NCI-H748 (cell line): ENCODE measurements around the gene FBXO2.
"Not testable (repeated sequence)": the region's sequence is repeated elsewhere in the genome, so short reads cannot be mapped to it uniquely, and the experiment has no call there.

ENCODE experiments used
- DNase-seq: peaks from one replicate; lab custom pipeline; 2025; ENCODE audit not compliant: unreplicated experiment; lab: John Stamatoyannopoulos, UW

Gene FBXO2

DNA sequence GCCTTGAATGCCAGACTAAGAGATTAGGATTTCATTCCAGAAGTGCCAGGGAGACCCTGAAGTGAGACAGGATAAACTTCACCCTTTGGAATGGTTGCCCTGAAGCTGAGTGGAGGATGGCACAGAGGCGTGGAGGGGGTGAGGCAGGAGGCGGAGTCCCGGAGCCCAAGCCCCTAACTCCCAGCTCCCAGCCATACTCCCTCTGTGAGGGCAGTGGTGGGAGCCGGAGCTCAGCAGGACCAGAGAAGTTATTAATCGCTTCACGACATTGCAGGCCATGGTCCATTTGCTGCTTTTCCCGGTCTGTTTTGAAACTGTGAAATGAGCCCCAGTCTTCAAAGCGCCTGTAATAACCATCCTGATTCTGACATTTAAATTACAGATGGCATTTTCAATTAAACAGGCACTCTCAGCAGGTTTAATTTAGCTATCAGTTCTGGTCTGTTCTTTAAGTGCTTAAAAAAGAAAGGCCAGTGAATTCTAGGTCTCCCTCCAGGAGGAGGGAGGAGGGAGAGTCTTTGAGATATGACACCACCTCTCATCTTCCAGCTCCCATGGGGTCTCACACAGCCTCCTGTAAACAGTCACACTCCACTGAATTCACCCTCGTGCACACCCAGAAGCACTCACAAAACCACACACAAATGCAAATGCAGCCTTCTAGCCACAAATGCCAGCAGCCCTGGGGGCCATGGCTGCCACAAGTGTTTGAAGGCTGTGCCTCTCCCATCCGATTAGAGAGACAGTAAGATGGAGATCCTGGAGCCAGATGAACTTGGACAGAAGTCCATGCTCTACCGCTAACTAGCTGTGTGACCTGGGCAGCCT, 19.6 kb downstream of the FBXO2 start:
- DNase-seq: no peak

DNA sequence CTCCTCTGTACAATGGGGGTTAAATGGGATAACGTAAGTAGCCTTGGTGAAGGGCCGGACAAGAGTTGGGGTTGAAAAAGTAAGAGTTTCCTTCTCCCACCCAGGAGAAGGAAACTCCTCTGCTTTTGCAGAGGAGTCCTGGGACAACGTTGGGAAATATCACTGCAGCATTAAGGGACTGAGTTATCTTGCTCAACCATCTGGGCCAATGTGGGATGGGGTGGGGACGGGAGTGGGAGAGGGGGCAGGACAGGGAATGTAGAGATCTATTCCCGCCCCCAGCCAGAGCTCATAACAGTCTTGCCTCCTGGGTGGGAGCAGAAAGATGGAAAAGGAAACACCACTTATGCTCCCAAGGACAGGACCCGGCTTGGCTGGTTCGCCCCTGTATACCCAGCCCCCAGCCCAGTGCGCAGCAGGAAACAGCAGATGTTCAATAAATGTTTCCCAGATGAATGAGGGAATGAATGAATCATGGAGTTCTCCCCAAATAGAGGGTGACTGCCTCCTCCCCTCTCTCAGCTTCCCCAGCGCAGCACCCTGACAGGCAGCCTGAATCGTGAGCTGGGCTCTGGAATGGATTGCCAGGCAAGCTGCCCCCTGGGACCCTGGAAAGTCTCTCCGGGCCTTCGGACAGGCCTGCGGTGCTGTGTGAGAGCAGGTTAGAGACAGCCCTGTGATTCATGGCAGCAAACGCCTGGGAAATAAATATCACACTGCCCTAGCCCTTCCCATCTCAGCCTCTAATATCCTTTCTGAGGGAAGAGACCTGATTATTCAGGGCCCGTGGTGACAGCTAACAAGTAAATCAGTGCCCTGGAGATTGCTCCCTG, 24.8 kb downstream of the FBXO2 start:
- DNase-seq: no peak

- no peak for DNase-seq
These were observed 25.5 kb downstream of the FBXO2 start for GRCh38 chr1:11628767-11629166.

DNA sequence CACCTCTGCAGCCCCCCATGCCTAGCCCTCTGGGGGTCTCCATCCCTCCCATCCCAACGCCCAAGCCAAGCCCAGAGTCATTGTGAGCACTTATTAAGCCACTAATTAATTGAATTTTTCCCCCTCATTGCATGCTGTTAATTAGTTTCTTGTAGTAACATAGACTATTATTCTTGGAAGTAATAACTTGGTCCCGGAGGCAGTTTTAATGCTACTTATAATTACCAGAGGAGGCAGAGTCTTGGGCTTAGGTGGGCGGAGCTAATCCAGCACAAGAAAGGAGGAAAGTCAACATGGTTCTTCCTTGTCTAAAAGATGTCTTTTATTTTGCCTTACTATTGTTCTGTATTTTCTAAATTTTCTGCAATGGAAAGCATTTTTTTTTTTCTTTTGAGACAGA, 27.7 kb downstream of the FBXO2 start:
- DNase-seq: no peak

DNA sequence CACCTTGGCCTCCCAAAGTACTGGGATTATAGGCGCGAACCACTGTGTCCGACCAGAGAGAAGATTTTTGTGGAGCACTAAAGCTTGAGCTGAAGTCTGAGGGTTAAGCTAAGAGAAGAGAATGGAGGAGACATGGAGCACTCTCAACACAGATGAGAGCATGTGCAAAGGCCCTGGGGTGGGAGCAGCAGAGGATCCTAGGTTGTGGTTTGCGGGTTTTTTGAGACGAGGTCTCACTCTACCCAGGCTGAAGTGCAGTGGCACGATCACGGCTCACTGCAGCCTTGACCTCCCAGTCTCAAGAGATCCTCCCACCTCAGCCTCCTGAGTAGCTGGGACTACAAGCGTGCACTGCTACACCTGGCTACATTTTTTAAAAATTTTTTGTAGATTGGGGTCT, 30.5 kb downstream of the FBXO2 start:
- no peak for DNase-seq

DNA sequence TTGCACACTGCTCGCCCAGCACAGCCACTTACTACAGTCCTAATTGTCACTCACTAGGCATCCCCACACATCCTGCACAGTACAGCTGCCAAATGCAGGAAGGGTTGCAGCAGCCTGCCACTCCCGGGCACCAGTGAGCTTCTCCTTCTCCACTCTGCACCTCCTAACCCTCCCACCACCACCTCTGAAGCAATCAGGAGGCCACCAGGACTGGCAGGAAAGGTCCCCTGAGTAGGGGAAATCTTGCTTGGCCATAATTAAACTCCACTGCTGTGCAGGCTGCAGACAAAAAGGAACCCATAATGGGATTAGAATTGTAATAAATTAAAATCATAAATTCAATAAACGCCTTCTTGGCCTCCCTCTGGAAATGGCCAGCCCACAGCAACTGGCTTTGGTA, 31.8 kb downstream of the FBXO2 start:
- DNase-seq: no peak

DNA sequence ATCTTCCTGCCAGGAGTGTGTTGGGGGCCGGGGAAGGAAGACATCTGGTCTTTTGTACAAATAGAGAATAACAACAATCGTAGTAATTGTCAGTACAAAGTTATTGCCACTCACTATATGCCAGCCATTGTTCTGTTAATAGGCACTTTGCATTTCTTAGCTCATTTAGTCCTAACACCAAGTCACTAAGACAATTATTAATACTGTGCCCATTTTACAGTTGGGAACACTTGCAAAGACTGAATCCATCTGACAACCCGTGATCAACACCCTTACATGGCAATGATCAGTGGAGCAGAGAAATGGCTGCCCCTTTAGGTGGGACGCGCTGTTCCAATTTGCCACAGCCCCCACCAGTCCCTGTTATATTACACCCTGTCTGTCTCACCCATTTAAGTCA, 33.3 kb downstream of the FBXO2 start:
- no peak for DNase-seq

- DNase-seq: no peak
These were observed 33.8 kb downstream of the FBXO2 start for GRCh38 chr1:11620405-11620804.

DNA sequence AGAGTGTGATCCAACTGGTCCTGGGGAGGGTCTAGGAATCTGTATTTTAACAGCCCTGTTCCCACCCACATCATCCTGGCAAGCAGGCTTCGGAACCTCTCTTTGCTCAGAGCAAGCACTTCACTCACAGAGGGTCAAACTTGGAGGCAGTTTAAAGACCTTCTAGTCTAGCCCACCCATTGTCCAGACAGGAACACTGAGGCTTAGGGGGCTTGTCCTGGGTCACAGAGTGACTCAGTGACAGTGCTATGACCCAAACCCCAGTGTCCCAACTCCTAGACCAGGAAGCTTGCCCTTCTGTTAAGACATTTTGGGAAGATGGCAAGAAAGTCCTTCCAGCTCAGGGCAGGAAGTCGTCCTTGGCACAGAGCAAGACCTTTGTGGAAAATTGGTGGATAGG, 36.5 kb downstream of the FBXO2 start:
- DNase-seq: no peak

DNA sequence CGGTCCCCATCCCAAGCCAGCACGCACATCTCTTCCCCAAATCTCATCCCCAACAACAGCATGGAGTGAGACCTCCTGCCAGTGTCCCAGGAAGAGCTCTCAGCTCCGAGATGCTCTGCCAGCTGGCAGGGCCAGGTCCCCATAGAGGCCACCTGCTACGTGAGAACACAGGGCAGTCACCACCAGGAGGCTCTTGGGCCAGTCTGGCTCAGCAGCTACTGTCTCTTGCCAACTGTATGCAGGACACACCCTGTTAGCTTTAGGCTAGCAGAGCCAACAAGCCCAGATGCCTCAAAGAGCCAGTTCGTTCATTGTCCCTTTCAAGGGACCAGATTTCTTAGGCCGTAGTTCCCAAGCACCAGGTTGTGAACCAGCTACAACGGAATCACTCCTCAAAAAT, 36.9 kb downstream of the FBXO2 start:
- DNase-seq: no peak

DNA sequence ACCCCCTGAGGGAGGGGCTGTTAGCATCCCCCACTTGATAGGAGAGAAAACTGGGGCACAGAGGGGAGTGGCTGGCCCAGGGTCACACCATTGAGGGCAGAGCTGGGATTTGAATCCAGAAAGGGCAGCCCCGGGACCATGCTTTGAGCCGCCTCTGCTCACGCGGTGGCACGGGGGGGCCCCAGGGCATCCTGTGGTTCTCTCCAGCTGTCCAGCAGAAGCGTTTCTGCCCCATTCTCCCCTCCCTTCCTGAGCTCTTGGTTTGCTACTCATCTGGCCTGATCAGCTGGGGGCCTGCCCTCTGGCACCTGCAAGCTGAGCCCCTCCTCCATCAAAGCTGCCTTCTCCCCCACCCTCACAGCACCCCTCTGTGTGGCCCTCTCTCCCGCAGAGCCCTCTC, 37.5 kb downstream of the FBXO2 start:
- DNase-seq: no peak

DNA sequence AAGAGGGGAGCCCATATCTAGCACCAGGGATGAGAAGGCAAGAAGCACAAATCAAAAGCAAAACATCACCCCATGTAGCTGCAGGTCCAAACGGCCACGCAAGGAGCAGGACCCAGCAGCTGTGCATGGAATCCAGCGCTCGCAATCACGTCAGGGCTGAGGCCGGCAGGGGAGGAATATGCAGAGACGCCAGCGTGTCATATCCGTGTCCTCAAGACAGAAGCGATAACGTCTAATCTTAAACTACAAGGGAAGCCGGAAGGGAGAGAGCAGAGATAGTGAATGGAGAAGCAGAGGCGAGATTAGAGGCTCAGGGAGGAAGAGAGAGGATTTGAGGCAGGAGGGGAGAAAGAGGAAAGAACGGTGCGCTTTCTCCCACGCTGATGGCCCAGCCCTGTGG, 39.1 kb downstream of the FBXO2 start:
- DNase-seq: no peak

GRCh38 chr1:11613347-11613746, 40.9 kb downstream of the FBXO2 start:
- no peak for DNase-seq

- no peak for DNase-seq
These were observed 42.4 kb downstream of the FBXO2 start for GRCh38 chr1:11611638-11612327.

DNA sequence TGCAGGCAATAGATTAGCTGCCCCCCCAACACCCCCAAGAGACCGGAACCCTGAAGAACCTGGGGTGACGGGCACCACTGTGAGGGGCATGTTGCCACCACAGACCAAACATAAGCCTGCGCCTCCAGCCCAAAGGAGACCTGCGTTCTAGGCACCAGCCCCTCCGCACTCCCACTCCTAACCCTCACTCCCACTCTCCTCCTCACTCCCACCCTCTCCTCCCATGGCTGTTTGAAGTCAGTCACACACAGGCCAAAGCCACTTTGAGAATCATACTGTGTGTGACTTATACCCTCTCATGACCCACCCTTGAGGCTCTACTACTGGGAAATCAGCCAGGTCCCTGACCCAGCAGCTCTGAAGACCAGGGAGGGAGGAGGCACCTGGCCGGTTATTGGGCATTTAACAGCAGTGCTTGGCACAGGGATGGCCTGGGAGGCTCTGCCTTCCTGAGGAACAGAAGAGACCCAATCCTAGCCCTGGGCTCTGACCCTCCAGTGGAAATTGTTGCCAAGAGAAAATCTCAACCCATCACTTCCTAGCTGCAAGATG, 43.5 kb downstream of the FBXO2 start:
- DNase-seq: no peak

GRCh38 chr1:11609378-11609777, 44.9 kb downstream of the FBXO2 start:
- not testable (repeated sequence) for DNase-seq

GRCh38 chr1:11608596-11609130, 45.6 kb downstream of the FBXO2 start:
- DNase-seq: not testable (repeated sequence)

GRCh38 chr1:11606775-11607174, 47.5 kb downstream of the FBXO2 start:
- no peak for DNase-seq

GRCh38 chr1:11602981-11603380, 51.2 kb downstream of the FBXO2 start:
- DNase-seq: no peak

GRCh38 chr1:11602424-11602823, 51.8 kb downstream of the FBXO2 start:
- no peak for DNase-seq

GRCh38 chr1:11600836-11601235, 53.4 kb downstream of the FBXO2 start:
- DNase-seq: no peak
